Astrocyte (in vitro differentiated cells and primary cell): ENCODE data around the gene IDUA. TPM values are rescaled to one million over a fixed set of nuclear protein-coding genes. Genes with fewer than 3 reads are reported as not detected.

Source experiments
- DNase-seq: peaks from one replicate; pipeline ENCODE4 v3.0.0-alpha.2; 2010; ENCODE audit warnings: low read depth
- FAIRE-seq: peaks from 2 replicates; lab custom pipeline; 2011; peaks lifted over from hg19 to GRCh38; lab: Jason Lieb, UNC
- H2AFZ ChIP-seq: 2 replicates; pipeline ENCODE4 v1.6.0; 2012; ENCODE audit warnings: low read depth, low read length, inconsistent platforms
- H3K27ac ChIP-seq: 2 replicates; pipeline ENCODE4 v1.5.1; 2011; ENCODE audit warnings: low read depth, low read length, inconsistent platforms
- H3K27me3 ChIP-seq: 2 replicates; pipeline ENCODE4 v1.6.0; 2011; ENCODE audit warnings: low read length, inconsistent platforms; ENCODE audit not compliant: insufficient read depth
- H3K36me3 ChIP-seq: 2 replicates; pipeline ENCODE4 v1.5.1; 2011; ENCODE audit warnings: low read length, inconsistent platforms; ENCODE audit not compliant: insufficient read depth
- H3K4me1 ChIP-seq: 2 replicates; pipeline ENCODE4 v1.5.1; 2011; ENCODE audit warnings: low read length, inconsistent platforms; ENCODE audit not compliant: insufficient read depth
- H3K4me2 ChIP-seq: 2 replicates; pipeline ENCODE4 v1.6.0; 2012; ENCODE audit warnings: low read length, inconsistent platforms
- H3K4me3 ChIP-seq: 2 replicates; pipeline ENCODE4 v1.5.1; 2011; ENCODE audit warnings: low read depth, mild to moderate bottlenecking, low read length, inconsistent platforms; ENCODE audit not compliant: insufficient read depth
- H3K79me2 ChIP-seq: 2 replicates; pipeline ENCODE4 v1.6.0; 2012; ENCODE audit warnings: mild to moderate bottlenecking, low read length, inconsistent platforms; ENCODE audit not compliant: insufficient read depth
- H3K9ac ChIP-seq: 2 replicates; pipeline ENCODE4 v1.6.0; 2012; ENCODE audit warnings: mild to moderate bottlenecking, low read length, inconsistent platforms
- H3K9me3 ChIP-seq: 2 replicates; pipeline ENCODE4 v1.5.1; 2012; ENCODE audit warnings: low read depth, mild to moderate bottlenecking, low read length, inconsistent platforms; ENCODE audit not compliant: insufficient read depth
- H4K20me1 ChIP-seq: 2 replicates; pipeline ENCODE4 v1.6.0; 2012; ENCODE audit warnings: low read length, inconsistent platforms; ENCODE audit not compliant: insufficient read depth
- H3K27ac Mint-ChIP-seq: one replicate; pipeline ENCODE4 v1.8.0; 2021; ENCODE audit warnings: mild to moderate bottlenecking, mixed read lengths; ENCODE audit not compliant: unreplicated experiment
- H3K27me3 Mint-ChIP-seq: one replicate; pipeline ENCODE4 v1.8.0; 2021; ENCODE audit warnings: low read depth, mixed read lengths; ENCODE audit not compliant: unreplicated experiment
- H3K36me3 Mint-ChIP-seq: one replicate; pipeline ENCODE4 v1.8.0; 2021; ENCODE audit warnings: low read depth, mixed read lengths; ENCODE audit not compliant: unreplicated experiment
- H3K4me1 Mint-ChIP-seq: one replicate; pipeline ENCODE4 v1.8.0; 2021; ENCODE audit warnings: low read depth, mixed read lengths; ENCODE audit not compliant: unreplicated experiment
- H3K4me3 Mint-ChIP-seq: one replicate; pipeline ENCODE4 v1.8.0; 2021; ENCODE audit warnings: mild to moderate bottlenecking, moderate library complexity, mixed read lengths; ENCODE audit not compliant: unreplicated experiment
- H3K9me3 Mint-ChIP-seq: one replicate; pipeline ENCODE4 v1.8.0; 2021; ENCODE audit warnings: mild to moderate bottlenecking, mixed read lengths; ENCODE audit not compliant: unreplicated experiment
- CTCF ChIP-seq: IDR thresholded peaks from 2 replicates; pipeline ENCODE4 v1.5.1; 2011; ENCODE audit warnings: low read depth, mild to moderate bottlenecking, inconsistent platforms, low read length, moderate library complexity; ENCODE audit not compliant: insufficient read depth
- EZH2 ChIP-seq: IDR thresholded peaks from 2 replicates; pipeline ENCODE4 v1.6.1; 2012; ENCODE audit warnings: mild to moderate bottlenecking, low read length, inconsistent platforms; ENCODE audit not compliant: insufficient read depth
- total RNA-seq: library from RNA; stranded (reverse); gene quantifications from 2 replicates; pipeline ENCODE4 v1.2.1, GENCODE V29; 2021

Gene IDUA
- total RNA-seq, 1 donor from 2014 or later: 20.5 TPM

DNA sequence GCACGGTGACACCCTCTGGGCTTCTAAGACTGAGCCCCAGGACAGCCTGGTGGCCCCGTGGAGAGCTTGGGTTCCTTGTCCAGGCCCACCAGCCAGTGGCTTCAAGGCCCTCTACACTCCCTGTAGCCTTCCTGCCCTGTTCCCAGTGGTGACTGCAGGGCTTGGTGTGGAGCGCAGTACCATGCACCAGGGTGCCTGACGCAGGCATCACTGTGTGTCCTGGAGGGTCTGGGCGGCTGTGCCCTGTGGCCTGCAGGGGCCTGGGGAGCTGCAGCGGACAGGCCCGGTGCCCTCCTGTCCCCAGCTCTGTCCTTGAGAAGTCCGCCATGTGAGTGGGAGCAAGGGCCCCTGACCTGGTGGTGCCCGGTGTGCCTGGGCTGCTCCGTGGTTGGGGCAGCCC is 28.9 kb downstream of the IDUA start:
- Mint-ChIP-seq H3K27ac (no peak overlapping the region), H3K36me3 (peaks cover 2% of the 10 kb centered on the region), H3K27me3 (no peaks in the 10 kb centered on the region), H3K4me3 (no peak overlapping the region), H3K9me3 (no peaks in the 10 kb centered on the region), H3K4me1 (peaks cover 2% of the 10 kb centered on the region)
- DNase-seq: no peak
- no peaks in the 10 kb centered on the region for H3K36me3 ChIP-seq
- no peak overlapping the region for H3K4me3 ChIP-seq
- no peaks in the 10 kb centered on the region for H3K27me3 ChIP-seq
- no peak overlapping the region for H2AFZ ChIP-seq
- H3K27ac ChIP-seq: no peak overlapping the region
- H3K79me2 ChIP-seq: peaks cover 66% of the 10 kb centered on the region
- no peaks in the 10 kb centered on the region for H3K9me3 ChIP-seq
- peaks cover 37% of the 10 kb centered on the region for H3K4me1 ChIP-seq
- TF ChIP-seq EZH2 (no peak), CTCF (no peak)
- H3K4me2 ChIP-seq: no peak overlapping the region
- H3K9ac ChIP-seq: no peak overlapping the region
- FAIRE-seq: no peak
- peaks cover 73% of the 10 kb centered on the region for H4K20me1 ChIP-seq

- Histone ChIP-seq H3K79me2 (peaks cover 67% of the 10 kb centered on the region), H3K9me3 (no peaks in the 10 kb centered on the region), H3K4me3 (no peak overlapping the region), H2AFZ (no peak overlapping the region), H3K27ac (no peak overlapping the region), H3K27me3 (no peaks in the 10 kb centered on the region), H4K20me1 (peaks cover 80% of the 10 kb centered on the region), H3K9ac (no peak overlapping the region), H3K4me2 (no peak overlapping the region), H3K36me3 (no peaks in the 10 kb centered on the region), H3K4me1 (peaks cover 35% of the 10 kb centered on the region)
- H3K4me1 Mint-ChIP-seq: peaks cover 2% of the 10 kb centered on the region
- H3K27ac Mint-ChIP-seq: no peak overlapping the region
- TF ChIP-seq CTCF (no peak), EZH2 (no peak)
- H3K36me3 Mint-ChIP-seq: peaks cover 2% of the 10 kb centered on the region
- DNase-seq: no peak
- no peak overlapping the region for H3K4me3 Mint-ChIP-seq
- no peaks in the 10 kb centered on the region for H3K27me3 Mint-ChIP-seq
- FAIRE-seq: no peak
- no peaks in the 10 kb centered on the region for H3K9me3 Mint-ChIP-seq
Measured at GRCh38 chr4:1017211-1017610, 30.4 kb downstream of the IDUA start.

DNA sequence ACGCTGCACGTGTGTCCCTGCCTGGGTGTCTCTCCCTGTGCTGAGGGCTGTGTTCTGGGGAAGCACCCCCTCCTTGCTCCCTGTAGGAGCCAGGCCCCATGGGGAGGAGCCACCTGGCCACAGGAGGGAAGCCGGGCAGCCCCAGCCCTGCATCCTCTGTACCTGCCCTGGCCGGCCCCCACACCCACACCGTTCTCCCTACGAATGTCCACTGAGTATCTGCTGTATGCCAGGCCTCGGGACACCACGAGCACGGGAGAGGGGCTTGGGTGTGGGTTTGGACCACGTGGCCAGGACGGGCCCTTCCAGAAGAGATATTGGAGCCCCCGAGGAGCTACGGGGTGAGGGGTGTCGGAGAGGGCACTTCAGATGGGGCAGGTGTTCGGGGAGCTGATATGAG is 30.9 kb downstream of the IDUA start:
- FAIRE-seq: no peak
- Histone ChIP-seq H3K9me3 (no peaks in the 10 kb centered on the region), H3K79me2 (peaks cover 63% of the 10 kb centered on the region), H2AFZ (no peak overlapping the region), H4K20me1 (peaks cover 78% of the 10 kb centered on the region), H3K4me3 (no peak overlapping the region), H3K4me1 (peaks cover 32% of the 10 kb centered on the region), H3K27me3 (no peaks in the 10 kb centered on the region), H3K36me3 (no peaks in the 10 kb centered on the region), H3K9ac (no peak overlapping the region), H3K27ac (no peak overlapping the region), H3K4me2 (no peak overlapping the region)
- no peak overlapping the region for H3K4me3 Mint-ChIP-seq
- peaks cover 2% of the 10 kb centered on the region for H3K36me3 Mint-ChIP-seq
- no peak overlapping the region for H3K27ac Mint-ChIP-seq
- no peaks in the 10 kb centered on the region for H3K27me3 Mint-ChIP-seq
- TF ChIP-seq EZH2 (no peak), CTCF (no peak)
- no peaks in the 10 kb centered on the region for H3K9me3 Mint-ChIP-seq
- H3K4me1 Mint-ChIP-seq: peaks cover 2% of the 10 kb centered on the region
- no peak for DNase-seq
